ENCODE data around the gene GPD1L.

DNA sequence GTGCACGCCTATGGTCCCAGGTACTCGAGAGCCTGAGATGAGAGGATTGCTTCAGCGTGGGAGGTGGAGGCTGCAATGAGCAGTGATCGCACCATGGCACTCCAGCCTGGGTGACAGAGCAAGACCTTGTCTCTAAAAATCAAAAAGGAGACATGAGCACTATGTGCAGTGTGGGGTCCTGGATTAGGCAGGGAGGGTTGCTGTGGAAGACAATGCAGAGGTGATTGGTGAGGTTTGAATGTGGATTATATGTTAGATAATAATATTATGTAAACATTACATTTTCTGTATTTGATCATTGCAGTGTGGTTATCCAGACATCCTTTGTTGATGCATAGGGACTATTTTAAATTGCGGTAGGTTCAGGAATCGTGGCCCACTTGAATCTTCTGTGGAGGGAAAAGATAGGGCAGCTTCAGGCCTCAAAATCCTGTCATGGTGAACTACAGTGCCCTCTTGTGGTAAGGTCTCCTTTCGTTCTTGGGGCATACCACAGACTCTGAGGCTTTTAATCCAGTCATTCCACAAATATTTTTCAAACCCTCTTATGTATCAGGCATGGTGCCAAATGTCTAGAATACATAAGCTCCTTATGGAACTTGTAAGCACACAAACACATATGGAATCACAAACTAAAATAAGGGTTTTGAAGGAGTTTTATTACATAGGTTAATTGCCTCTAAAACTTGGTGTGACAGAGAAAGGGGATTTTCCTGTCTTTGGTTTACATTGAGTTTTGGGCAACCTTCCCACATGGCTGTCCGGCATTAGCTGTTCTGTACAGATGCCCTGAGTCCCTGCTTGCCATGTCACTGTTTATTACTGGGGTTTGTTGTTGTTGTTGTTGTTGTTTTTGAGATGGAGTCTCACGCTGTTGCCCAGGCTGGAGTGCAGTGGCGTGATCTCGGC lies 37.7 kb downstream of the GPD1L start:
- TF ChIP-seq, protein P1, sequence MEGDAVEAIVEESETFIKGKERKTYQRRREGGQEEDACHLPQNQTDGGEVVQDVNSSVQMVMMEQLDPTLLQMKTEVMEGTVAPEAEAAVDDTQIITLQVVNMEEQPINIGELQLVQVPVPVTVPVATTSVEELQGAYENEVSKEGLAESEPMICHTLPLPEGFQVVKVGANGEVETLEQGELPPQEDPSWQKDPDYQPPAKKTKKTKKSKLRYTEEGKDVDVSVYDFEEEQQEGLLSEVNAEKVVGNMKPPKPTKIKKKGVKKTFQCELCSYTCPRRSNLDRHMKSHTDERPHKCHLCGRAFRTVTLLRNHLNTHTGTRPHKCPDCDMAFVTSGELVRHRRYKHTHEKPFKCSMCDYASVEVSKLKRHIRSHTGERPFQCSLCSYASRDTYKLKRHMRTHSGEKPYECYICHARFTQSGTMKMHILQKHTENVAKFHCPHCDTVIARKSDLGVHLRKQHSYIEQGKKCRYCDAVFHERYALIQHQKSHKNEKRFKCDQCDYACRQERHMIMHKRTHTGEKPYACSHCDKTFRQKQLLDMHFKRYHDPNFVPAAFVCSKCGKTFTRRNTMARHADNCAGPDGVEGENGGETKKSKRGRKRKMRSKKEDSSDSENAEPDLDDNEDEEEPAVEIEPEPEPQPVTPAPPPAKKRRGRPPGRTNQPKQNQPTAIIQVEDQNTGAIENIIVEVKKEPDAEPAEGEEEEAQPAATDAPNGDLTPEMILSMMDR (IDR thresholded peaks at IDR 0.05 in 2 of 3, conservative IDR thresholded peaks at IDR 0.05 in 1 of 3; ENCODE audit: control insufficient read depth in 2 of 3, extremely low read depth in 1 of 3, insufficient read depth in 1 of 3, low read depth in 3 of 3, low read length in 3 of 3): peak; percentile 65 to 82 (median 73); a peak in 5 of 6 replicates
- no peak for TF ChIP-seq EZH2 (IDR thresholded peaks at IDR 0.05; ENCODE audit: borderline replicate concordance, control insufficient read depth, low read depth, low read length)
- no peak for TF ChIP-seq TCF3 (IDR thresholded peaks at IDR 0.05; ENCODE audit: borderline replicate concordance, insufficient read depth, low read depth, low read length)
- TF ChIP-seq ESRRA (IDR thresholded peaks at IDR 0.05; ENCODE audit: low read length): no peak
- no peak for TF ChIP-seq RCOR1 (conservative IDR thresholded peaks at IDR 0.05; ENCODE audit: low read depth, low read length)
- TF ChIP-seq FOS (IDR thresholded peaks at IDR 0.05; ENCODE audit: borderline replicate concordance, extremely low read depth, insufficient read length): no peak
- no peak for TF ChIP-seq CREB1 (IDR thresholded peaks at IDR 0.05; ENCODE audit: low read depth)
- no peak for TF ChIP-seq YBX1 (IDR thresholded peaks at IDR 0.05)
- TF ChIP-seq CBX3 (IDR thresholded peaks at IDR 0.05; ENCODE audit: borderline replicate concordance, low read depth): no peak

Measured in GM12878 (cell line).